Measurements from ENCODE around the gene MLEC. TPM values are rescaled to one million over a fixed set of nuclear protein-coding genes. Genes with fewer than 3 reads are reported as not detected.

MLEC gene
- total RNA-seq, 1 experiment from 2014 or later = 181 TPM

DNA sequence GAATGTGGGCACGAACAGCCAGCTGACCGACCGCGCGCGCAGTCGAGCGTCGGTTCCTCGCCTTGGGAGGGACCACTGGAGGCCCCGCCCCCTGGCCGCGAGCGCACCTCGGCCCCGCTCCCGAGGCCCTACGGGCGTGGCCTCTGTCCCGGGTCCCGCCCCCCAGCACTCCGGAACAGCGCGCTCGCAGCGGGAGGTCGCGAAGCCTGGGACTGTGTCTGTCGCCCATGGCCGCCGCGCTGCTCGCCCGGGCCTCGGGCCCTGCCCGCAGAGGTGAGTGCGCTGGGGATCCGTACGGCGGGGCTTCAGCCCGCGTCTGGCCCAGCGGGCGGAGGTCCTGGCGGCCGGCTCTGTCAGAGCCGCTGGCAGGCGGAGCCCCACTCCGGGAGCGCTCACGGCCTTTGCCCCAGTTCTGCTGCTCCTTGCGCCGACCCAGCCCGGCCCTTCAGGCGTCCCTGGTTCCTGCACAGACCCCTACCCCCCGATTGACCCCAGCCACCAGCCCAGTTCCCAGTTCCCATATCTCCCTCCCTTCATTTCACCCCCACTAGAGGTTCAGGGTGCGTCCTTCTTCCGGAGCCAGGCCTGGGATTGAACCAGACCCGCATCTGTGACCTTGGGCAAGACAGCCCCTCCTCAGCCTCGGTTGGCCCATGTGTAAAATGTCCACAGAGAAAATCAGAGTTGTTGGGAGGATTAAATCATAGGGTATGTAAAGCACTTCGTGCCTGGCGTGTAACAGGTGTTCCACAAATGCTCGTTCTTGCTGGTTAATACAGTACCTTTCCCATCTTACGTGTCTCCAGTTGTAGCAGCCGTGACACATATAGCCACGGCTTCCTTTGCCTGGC, 38.9 kb downstream of the MLEC start, which contains the start of gene ACADS:
Gene ACADS (plus strand): TSS at position 168 of the 851 bp plus-strand sequence. CDS start 60 bp downstream, at position 228.
- no CpG with 5 or more reads among the region's 66 CpGs for WGBS (ENCODE audit: extremely low coverage, insufficient read length, low lambda C conversion rate)
- H3K4me1 ChIP-seq (ENCODE audit: insufficient read depth, low read length) = no peaks in the 10 kb centered on the region
- peak within 1 kb of the TSS; percentile 52 to 95 (median 79); a peak in 4 of 7 replicates for H3K27ac Mint-ChIP-seq

More for the DNA sequence above, 38.9 kb downstream of the MLEC start, which contains the start of gene ACADS:
- no peak within 1 kb of the TSS for H4K8ac ChIP-seq (replicated peaks; ENCODE audit: insufficient read length, low read depth, low read length)
- H3K79me2 ChIP-seq (ENCODE audit: insufficient read depth, low read length) = 0 out of 2 replicates have a peak, but pooled peaks cover 2% of the 10 kb centered on the region
- Mint-ChIP-seq H3K4me3 (peak within 1 kb of the TSS; percentile 79 to 86), H3K27me3 (ENCODE audit: low read depth) (peaks cover 7% of the 10 kb centered on the region; the same call in 1 of the 2 replicates), H3K9me3 (no peaks in the 10 kb centered on the region; a peak in 1 of 5 replicates), H3K36me3 (ENCODE audit: insufficient read depth in 1 of 3, low read depth in 3 of 3) (peaks cover 19 to 51% (median 48%) of the 10 kb centered on the region in 3 experiments), H3K4me1 (peaks cover 14 to 17% of the 10 kb centered on the region in 2 experiments)
- H3K27ac ChIP-seq (ENCODE audit: insufficient read length, low read depth, low read length) = no peak within 1 kb of the TSS
- H3K79me1 ChIP-seq (ENCODE audit: insufficient read depth, low read depth, low read length, poor library complexity, severe bottlenecking) = no peaks in the 10 kb centered on the region
- H3K23ac ChIP-seq (ENCODE audit: insufficient read length, low read depth, low read length) = no peak within 1 kb of the TSS
- H3K56ac ChIP-seq (ENCODE audit: insufficient read length, low read depth, low read length) = no peak within 1 kb of the TSS
- H2BK120ac ChIP-seq (ENCODE audit: low read depth, low read length, poor library complexity, severe bottlenecking) = no peak within 1 kb of the TSS
- no peak within 1 kb of the TSS for H2BK12ac ChIP-seq (ENCODE audit: insufficient read length, low read depth, low read length)
- H2AFZ ChIP-seq (ENCODE audit: low read length) = no peak within 1 kb of the TSS
- H3T11ph ChIP-seq (ENCODE audit: low read length) = no peak within 1 kb of the TSS
- no peak within 1 kb of the TSS for H2BK5ac ChIP-seq (ENCODE audit: insufficient read length, low read length)
- H3K4ac ChIP-seq (ENCODE audit: low read depth, low read length) = no peak within 1 kb of the TSS
- H3K18ac ChIP-seq (ENCODE audit: insufficient read length, low read depth, low read length) = no peak within 1 kb of the TSS
- H4K5ac ChIP-seq (ENCODE audit: insufficient read length, low read depth, low read length) = no peak within 1 kb of the TSS
- peak within 1 kb of the TSS; percentile 73 for H3K4me2 ChIP-seq (ENCODE audit: insufficient read depth, insufficient read length, low read length)
- H2AK5ac ChIP-seq (ENCODE audit: insufficient read length, low read length) = no peak within 1 kb of the TSS
- H4K91ac ChIP-seq (ENCODE audit: insufficient read length, low read depth, low read length) = no peak within 1 kb of the TSS
- TF ChIP-seq, protein P1, sequence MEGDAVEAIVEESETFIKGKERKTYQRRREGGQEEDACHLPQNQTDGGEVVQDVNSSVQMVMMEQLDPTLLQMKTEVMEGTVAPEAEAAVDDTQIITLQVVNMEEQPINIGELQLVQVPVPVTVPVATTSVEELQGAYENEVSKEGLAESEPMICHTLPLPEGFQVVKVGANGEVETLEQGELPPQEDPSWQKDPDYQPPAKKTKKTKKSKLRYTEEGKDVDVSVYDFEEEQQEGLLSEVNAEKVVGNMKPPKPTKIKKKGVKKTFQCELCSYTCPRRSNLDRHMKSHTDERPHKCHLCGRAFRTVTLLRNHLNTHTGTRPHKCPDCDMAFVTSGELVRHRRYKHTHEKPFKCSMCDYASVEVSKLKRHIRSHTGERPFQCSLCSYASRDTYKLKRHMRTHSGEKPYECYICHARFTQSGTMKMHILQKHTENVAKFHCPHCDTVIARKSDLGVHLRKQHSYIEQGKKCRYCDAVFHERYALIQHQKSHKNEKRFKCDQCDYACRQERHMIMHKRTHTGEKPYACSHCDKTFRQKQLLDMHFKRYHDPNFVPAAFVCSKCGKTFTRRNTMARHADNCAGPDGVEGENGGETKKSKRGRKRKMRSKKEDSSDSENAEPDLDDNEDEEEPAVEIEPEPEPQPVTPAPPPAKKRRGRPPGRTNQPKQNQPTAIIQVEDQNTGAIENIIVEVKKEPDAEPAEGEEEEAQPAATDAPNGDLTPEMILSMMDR (conservative IDR thresholded peaks at IDR 0.05) = no peak
- no peaks in the 10 kb centered on the region for H4K20me1 ChIP-seq (ENCODE audit: control insufficient read depth, insufficient read depth, insufficient read length)
- H3K9me3 ChIP-seq (ENCODE audit: control insufficient read depth, low read depth, low read length) = no peaks in the 10 kb centered on the region
- H3K23me2 ChIP-seq (ENCODE audit: insufficient read length, low read depth, low read length, poor library complexity, severe bottlenecking) = peaks cover 5% of the 10 kb centered on the region
- DNase-seq = peak; percentile 94
- no peak within 1 kb of the TSS for H3K9ac ChIP-seq (ENCODE audit: extremely low read depth, insufficient read length, low read length)
- peak within 1 kb of the TSS; percentile 41; the same call in 1 of the 2 replicates for H3K14ac ChIP-seq (ENCODE audit: insufficient read depth, low read length)
- no peaks in the 10 kb centered on the region for H3K27me3 ChIP-seq (ENCODE audit: insufficient read depth, low read length)
- no peak within 1 kb of the TSS for H2BK20ac ChIP-seq (ENCODE audit: low read depth, low read length, poor library complexity, severe bottlenecking)
- H2BK15ac ChIP-seq (ENCODE audit: low read depth, low read length) = no peak within 1 kb of the TSS
